SK-N-SH treated with all-trans-retinoic acid at 6 μM for 48 hours (cell line): Measurements from ENCODE around the gene GPRIN3.

Source experiments
- ARNTL ChIP-seq: fragments of 450-650 bp; formaldehyde crosslinking; IDR thresholded peaks from 2 replicates; pipeline ENCODE4 v1.5.0; 2020; ENCODE audit warnings: low read depth, mild to moderate bottlenecking, moderate library complexity, borderline replicate concordance
- RARB ChIP-seq: fragments of 250-450 bp; sonication (Bioruptor Pico); IDR thresholded peaks from 2 replicates; pipeline ENCODE4 v1.8.0; 2021; ENCODE audit warnings: mild to moderate bottlenecking, moderate library complexity
- TCF4 ChIP-seq: fragments of 250-450 bp; sonication (Bioruptor Pico); IDR thresholded peaks from 2 replicates; pipeline ENCODE4 v1.8.0; 2021; ENCODE audit warnings: mild to moderate bottlenecking, moderate library complexity, borderline replicate concordance
- TSHZ2 ChIP-seq: fragments of 250-450 bp; sonication (Bioruptor Pico); IDR thresholded peaks from 2 replicates; pipeline ENCODE4 v1.5.0; 2020; ENCODE audit warnings: mild to moderate bottlenecking, moderate library complexity
- ZFP30 ChIP-seq: fragments of 450-650 bp; formaldehyde crosslinking; IDR thresholded peaks from 2 replicates; pipeline ENCODE4 v1.5.0; 2022; ENCODE audit warnings: mild to moderate bottlenecking, moderate library complexity

- TF ChIP-seq ZFP30 (CRISPR knock-in tag) (no peak), TCF4 (no peak), TSHZ2 (CRISPR knock-in tag) (no peak), ARNTL (CRISPR knock-in tag) (no peak), RARB (CRISPR knock-in tag) (no peak)
Measured at GRCh38 chr4:89215736-89216135, 91.9 kb downstream of the GPRIN3 start.
